ENCODE results near the gene COA8. TPM values are rescaled to one million over a fixed set of nuclear protein-coding genes. Genes with fewer than 3 reads are reported as not detected.

The COA8 gene
- total RNA-seq, 1 donor from 2014 or later = 17.2 TPM

DNA sequence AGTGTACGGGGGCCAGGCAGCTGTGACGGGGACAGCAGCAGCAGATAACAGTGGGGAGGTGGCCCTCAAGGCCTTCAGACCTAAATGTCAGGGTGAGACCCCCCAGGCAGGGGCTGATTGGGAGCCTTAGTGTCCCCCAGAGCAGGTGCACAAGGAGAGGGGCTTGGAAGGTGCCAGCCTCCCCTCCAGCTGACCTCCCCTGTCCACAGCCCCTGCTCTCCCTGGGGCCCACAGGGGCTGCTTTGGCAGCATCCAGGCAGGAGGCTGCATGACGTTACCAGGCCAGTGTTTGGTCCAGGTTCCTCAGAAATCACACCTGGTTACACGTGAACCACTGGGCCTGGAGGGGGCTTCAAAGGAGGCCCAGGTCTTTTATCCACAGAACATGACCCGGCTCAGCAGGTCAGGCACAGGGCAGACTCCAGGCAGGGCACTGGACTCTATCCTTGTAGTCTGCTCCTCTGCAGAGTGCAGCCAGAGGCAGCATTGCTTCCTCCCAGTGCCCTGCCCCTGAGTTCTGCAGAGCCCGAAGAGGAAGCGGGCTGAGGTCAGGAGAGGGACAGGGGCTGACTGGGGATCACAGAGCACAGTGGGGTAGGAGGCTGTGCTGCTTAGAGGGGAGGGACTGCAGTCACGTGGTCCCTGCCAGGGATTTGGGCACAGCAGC, 36.4 kb upstream of the COA8 start:
- DNase-seq (ENCODE audit: extremely low spot score in 2 of 2) = no peak
- Histone ChIP-seq H3K27me3 (no peaks in the 10 kb centered on the region), H3K9me3 (no peaks in the 10 kb centered on the region), H3K4me1 (peaks cover 65% of the 10 kb centered on the region), H3K27ac (peak overlapping the region; percentile 90), H3K4me3 (no peak overlapping the region), H3K36me3 (no peaks in the 10 kb centered on the region)
- intact Hi-C loops (cut with DNase I) = no loop called here
- TF ChIP-seq, protein P1, sequence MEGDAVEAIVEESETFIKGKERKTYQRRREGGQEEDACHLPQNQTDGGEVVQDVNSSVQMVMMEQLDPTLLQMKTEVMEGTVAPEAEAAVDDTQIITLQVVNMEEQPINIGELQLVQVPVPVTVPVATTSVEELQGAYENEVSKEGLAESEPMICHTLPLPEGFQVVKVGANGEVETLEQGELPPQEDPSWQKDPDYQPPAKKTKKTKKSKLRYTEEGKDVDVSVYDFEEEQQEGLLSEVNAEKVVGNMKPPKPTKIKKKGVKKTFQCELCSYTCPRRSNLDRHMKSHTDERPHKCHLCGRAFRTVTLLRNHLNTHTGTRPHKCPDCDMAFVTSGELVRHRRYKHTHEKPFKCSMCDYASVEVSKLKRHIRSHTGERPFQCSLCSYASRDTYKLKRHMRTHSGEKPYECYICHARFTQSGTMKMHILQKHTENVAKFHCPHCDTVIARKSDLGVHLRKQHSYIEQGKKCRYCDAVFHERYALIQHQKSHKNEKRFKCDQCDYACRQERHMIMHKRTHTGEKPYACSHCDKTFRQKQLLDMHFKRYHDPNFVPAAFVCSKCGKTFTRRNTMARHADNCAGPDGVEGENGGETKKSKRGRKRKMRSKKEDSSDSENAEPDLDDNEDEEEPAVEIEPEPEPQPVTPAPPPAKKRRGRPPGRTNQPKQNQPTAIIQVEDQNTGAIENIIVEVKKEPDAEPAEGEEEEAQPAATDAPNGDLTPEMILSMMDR (IDR thresholded peaks at IDR 0.05) = no peak
- TF ChIP-seq POLR2AphosphoS5 (IDR thresholded peaks at IDR 0.05; ENCODE audit: insufficient read depth in 1 of 2, low read depth in 1 of 2) = no peak
- no peak for TF ChIP-seq POLR2A (IDR thresholded peaks at IDR 0.05)

DNA sequence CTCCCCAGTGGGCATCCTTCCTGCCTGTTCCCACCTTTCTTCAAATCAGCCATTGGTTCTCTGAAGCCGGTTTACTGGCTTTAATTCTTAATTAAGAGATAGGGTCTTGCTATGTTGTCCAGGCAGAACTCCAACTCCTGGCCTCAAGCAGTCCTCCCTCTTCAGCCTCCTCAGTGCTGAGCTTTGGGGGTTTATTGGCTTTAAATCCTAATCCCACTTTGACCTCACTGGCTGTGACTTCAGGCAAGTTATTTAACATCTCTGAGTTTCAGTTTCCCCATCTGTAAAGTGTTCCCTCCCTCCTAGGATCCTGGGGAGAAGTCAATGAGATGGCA, 35.9 kb upstream of the COA8 start:
- H3K9me3 ChIP-seq = no peaks in the 10 kb centered on the region
- no peak overlapping the region for H3K4me3 ChIP-seq
- DNase-seq (ENCODE audit: extremely low spot score in 2 of 2) = no peak
- H3K27ac ChIP-seq = peak overlapping the region; percentile 90
- intact Hi-C loops (cut with DNase I) = no loop called here
- TF ChIP-seq POLR2AphosphoS5 (IDR thresholded peaks at IDR 0.05; ENCODE audit: insufficient read depth in 1 of 2, low read depth in 1 of 2) = no peak
- TF ChIP-seq, protein P1 (IDR thresholded peaks at IDR 0.05) = no peak
- TF ChIP-seq POLR2A (IDR thresholded peaks at IDR 0.05) = no peak
- no peaks in the 10 kb centered on the region for H3K27me3 ChIP-seq
- no peaks in the 10 kb centered on the region for H3K36me3 ChIP-seq
- H3K4me1 ChIP-seq = peaks cover 68% of the 10 kb centered on the region

GRCh38 chr14:103527408-103528145, 35.2 kb upstream of the COA8 start:
- H3K4me3 ChIP-seq = peak overlapping the region in 1 of 2 donors; percentile 67
- no peaks in the 10 kb centered on the region for H3K9me3 ChIP-seq
- TF ChIP-seq POLR2AphosphoS5 (IDR thresholded peaks at IDR 0.05; ENCODE audit: insufficient read depth in 1 of 2, low read depth in 1 of 2) (no peak), POLR2A (IDR thresholded peaks at IDR 0.05) (no peak)
- H3K4me1 ChIP-seq = peaks cover 71% of the 10 kb centered on the region
- DNase-seq (ENCODE audit: extremely low spot score in 2 of 2) = no peak
- no peaks in the 10 kb centered on the region for H3K36me3 ChIP-seq
- H3K27me3 ChIP-seq = no peaks in the 10 kb centered on the region
- peak overlapping the region; percentile 90 for H3K27ac ChIP-seq
- intact Hi-C loops (cut with DNase I) = no loop called here

DNA sequence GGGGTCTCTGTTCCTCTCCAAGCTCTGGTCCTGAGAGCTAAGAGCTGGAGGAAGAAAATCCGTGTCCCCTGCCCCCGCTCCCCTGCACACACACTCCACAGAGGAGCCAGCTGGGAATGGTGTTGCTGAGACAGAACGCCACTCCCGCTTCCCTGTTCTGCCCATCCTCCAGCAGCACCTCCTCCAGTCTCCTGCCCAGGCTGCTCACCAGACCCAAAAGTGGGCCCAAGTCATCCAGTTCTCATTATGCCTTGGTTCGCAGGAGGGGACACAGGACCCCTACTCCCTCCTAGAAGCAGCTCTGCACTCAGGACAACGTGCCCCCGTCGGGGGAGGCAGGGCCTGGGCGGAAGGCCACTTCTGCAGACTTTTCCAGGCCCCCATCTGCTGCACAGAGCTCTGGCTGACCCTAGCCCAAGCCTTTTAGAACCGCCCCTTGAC, 34.6 kb upstream of the COA8 start:
- Histone ChIP-seq H3K9me3 (no peaks in the 10 kb centered on the region), H3K27me3 (no peaks in the 10 kb centered on the region), H3K27ac (peak overlapping the region; percentile 90), H3K4me3 (peak overlapping the region; percentile 67 to 73), H3K4me1 (peaks cover 72% of the 10 kb centered on the region), H3K36me3 (no peaks in the 10 kb centered on the region)
- TF ChIP-seq POLR2AphosphoS5 (IDR thresholded peaks at IDR 0.05; ENCODE audit: insufficient read depth in 1 of 2, low read depth in 1 of 2) = no peak
- TF ChIP-seq, protein P1 (IDR thresholded peaks at IDR 0.05) = no peak
- no peak for TF ChIP-seq POLR2A (IDR thresholded peaks at IDR 0.05)
- intact Hi-C loops (cut with DNase I) = no loop called here
- DNase-seq (ENCODE audit: extremely low spot score in 2 of 2) = no peak

DNA sequence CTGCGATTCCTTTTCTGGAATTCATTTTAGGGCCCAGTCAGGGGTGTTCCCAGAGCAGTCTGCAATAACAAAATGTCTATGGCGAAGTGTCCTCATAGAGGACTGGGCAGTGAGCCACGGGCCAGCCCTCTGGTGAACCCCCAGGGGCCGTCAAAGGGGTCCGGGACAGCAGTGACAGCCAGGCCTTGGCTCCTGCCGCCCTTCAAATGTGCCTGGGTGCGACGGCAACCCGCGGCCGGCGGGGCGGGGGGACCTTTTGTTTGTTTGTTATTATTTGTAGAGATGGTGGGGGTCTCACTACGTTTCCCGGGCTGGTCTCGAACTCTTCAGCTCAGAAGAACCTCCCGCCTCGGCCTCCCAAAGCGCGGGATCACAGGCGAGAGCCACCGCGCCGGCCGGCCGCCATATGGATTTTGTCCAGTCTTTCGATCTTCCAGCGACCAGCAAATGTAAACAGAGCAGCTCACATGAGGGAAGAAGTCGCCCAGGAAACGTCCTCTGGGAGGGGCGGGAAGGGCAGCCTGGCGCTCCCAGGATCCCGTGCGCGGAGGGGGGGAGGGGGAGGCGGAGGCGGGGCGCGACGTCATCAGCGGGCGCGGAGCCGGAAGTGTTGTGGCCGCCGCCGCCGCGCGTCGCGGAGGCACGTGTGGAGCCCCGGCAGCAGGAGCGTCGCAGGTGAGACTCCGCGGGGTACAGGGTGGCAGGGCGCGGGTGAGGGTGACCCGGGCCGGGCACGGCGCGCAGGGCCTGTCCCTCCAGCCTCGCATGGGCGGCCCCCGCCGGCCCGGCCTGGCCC, 34.0 kb upstream of the COA8 start, which contains the start of gene TRMT61A:
Gene TRMT61A, plus strand, starts transcription at position 610 of the 796 bp plus-strand sequence. CDS start 783 bp downstream, outside the sequence.
- Histone ChIP-seq H3K4me3 (peak within 1 kb of the TSS; percentile 67 to 73), H3K36me3 (no peaks in the 10 kb centered on the region), H3K9me3 (no peaks in the 10 kb centered on the region), H3K27ac (peak within 1 kb of the TSS; percentile 90), H3K27me3 (no peaks in the 10 kb centered on the region), H3K4me1 (peaks cover 72% of the 10 kb centered on the region)
- no peak for DNase-seq (ENCODE audit: extremely low spot score in 2 of 2)
- intact Hi-C loops (cut with DNase I) = no loop called here
- TF ChIP-seq, protein P1 (IDR thresholded peaks at IDR 0.05) = no peak
- TF ChIP-seq POLR2AphosphoS5 (IDR thresholded peaks at IDR 0.05; ENCODE audit: insufficient read depth in 1 of 2, low read depth in 1 of 2) = peak; percentile 71 to 83

Measured in vagina (tissue), 2 donors.